H9 (cell line): ENCODE measurements around the gene TPTE2. TPM values are rescaled to one million over a fixed set of nuclear protein-coding genes. Genes with fewer than 3 reads are reported as not detected.

Experiments used
- DNase-seq: peaks from one replicate; pipeline ENCODE4 v3.0.0-alpha.2; 2017
- H2AFZ ChIP-seq: one replicate; pipeline ENCODE4 v1.6.1; 2013; ENCODE audit warnings: mild to moderate bottlenecking, low read length, control low read depth, moderate library complexity
- H2AK5ac ChIP-seq: 2 replicates; pipeline ENCODE4 v1.6.1; 2013; ENCODE audit warnings: low read length, control low read depth, mixed read lengths; ENCODE audit not compliant: insufficient read length
- H2BK120ac ChIP-seq: one replicate; pipeline ENCODE4 v1.6.1; 2013; ENCODE audit warnings: low read depth, mild to moderate bottlenecking, low read length, control low read depth, inconsistent platforms; ENCODE audit not compliant: poor library complexity, severe bottlenecking
- H2BK12ac ChIP-seq: 2 replicates; pipeline ENCODE4 v1.6.1; 2013; ENCODE audit warnings: low read length, control low read depth, mixed read lengths, low read depth; ENCODE audit not compliant: insufficient read length
- H2BK15ac ChIP-seq: 2 replicates; pipeline ENCODE4 v1.6.1; 2013; ENCODE audit warnings: low read depth, low read length, control low read depth
- H2BK20ac ChIP-seq: one replicate; pipeline ENCODE4 v1.6.1; 2013; ENCODE audit warnings: low read depth, mild to moderate bottlenecking, low read length, control low read depth, inconsistent platforms; ENCODE audit not compliant: poor library complexity, severe bottlenecking
- H2BK5ac ChIP-seq: 2 replicates; pipeline ENCODE4 v1.6.1; 2013; ENCODE audit warnings: low read length, control low read depth, mixed read lengths; ENCODE audit not compliant: insufficient read length
- H3K14ac ChIP-seq: 2 replicates; pipeline ENCODE4 v1.6.1; 2013; ENCODE audit warnings: low read length, control low read depth; ENCODE audit not compliant: insufficient read depth
- H3K18ac ChIP-seq: 2 replicates; pipeline ENCODE4 v1.6.1; 2013; ENCODE audit warnings: low read depth, mild to moderate bottlenecking, mixed read lengths, low read length, control low read depth; ENCODE audit not compliant: insufficient read length
- H3K23ac ChIP-seq: 2 replicates; pipeline ENCODE4 v1.6.1; 2013; ENCODE audit warnings: low read length, control low read depth, mixed read lengths, low read depth; ENCODE audit not compliant: insufficient read length
- H3K23me2 ChIP-seq: 2 replicates; pipeline ENCODE4 v1.6.1; 2013; ENCODE audit warnings: low read depth, mild to moderate bottlenecking, mixed read lengths, low read length, control low read depth; ENCODE audit not compliant: insufficient read length, poor library complexity, severe bottlenecking
- H3K27ac ChIP-seq: 2 replicates; pipeline ENCODE4 v1.5.1; 2013; ENCODE audit warnings: low read length, control low read depth, mixed read lengths, low read depth; ENCODE audit not compliant: insufficient read length
- H3K27me3 ChIP-seq: 2 replicates; pipeline ENCODE4 v1.6.1; 2013; ENCODE audit warnings: low read length, control low read depth, inconsistent platforms; ENCODE audit not compliant: insufficient read depth
- H3K4ac ChIP-seq: 2 replicates; pipeline ENCODE4 v1.6.1; 2013; ENCODE audit warnings: low read depth, mild to moderate bottlenecking, control low read depth, inconsistent platforms, low read length, moderate library complexity
- H3K4me1 ChIP-seq: 2 replicates; pipeline ENCODE4 v1.6.1; 2013; ENCODE audit warnings: low read length, control low read depth, inconsistent platforms; ENCODE audit not compliant: insufficient read depth
- H3K4me2 ChIP-seq: 2 replicates; pipeline ENCODE4 v1.6.1; 2013; ENCODE audit warnings: low read length, control low read depth, mixed read lengths; ENCODE audit not compliant: insufficient read length, insufficient read depth
- H3K56ac ChIP-seq: 2 replicates; pipeline ENCODE4 v1.6.1; 2013; ENCODE audit warnings: low read depth, mild to moderate bottlenecking, mixed read lengths, low read length, control low read depth; ENCODE audit not compliant: insufficient read length
- H3K79me1 ChIP-seq: 2 replicates; pipeline ENCODE4 v1.6.1; 2013; ENCODE audit warnings: low read depth, mild to moderate bottlenecking, moderate library complexity, low read length, control low read depth, inconsistent platforms; ENCODE audit not compliant: insufficient read depth, poor library complexity, severe bottlenecking
- H3K79me2 ChIP-seq: 2 replicates; pipeline ENCODE4 v1.6.1; 2013; ENCODE audit warnings: low read length, control low read depth, inconsistent platforms; ENCODE audit not compliant: insufficient read depth
- H3K9ac ChIP-seq: 2 replicates; pipeline ENCODE4 v1.6.1; 2013; ENCODE audit warnings: low read length, control low read depth, mixed read lengths; ENCODE audit not compliant: insufficient read length; ENCODE audit errors: extremely low read depth
- H3K9me3 ChIP-seq: one replicate; pipeline ENCODE4 v1.6.1; 2013; ENCODE audit warnings: low read depth, low read length, inconsistent platforms; ENCODE audit not compliant: control insufficient read depth
- H3T11ph ChIP-seq: one replicate; pipeline ENCODE4 v1.6.1; 2013; ENCODE audit warnings: mild to moderate bottlenecking, low read length, control low read depth, inconsistent platforms
- H4K20me1 ChIP-seq: one replicate; pipeline ENCODE4 v1.6.1; 2013; ENCODE audit not compliant: control insufficient read depth, insufficient read length, insufficient read depth
- H4K5ac ChIP-seq: 2 replicates; pipeline ENCODE4 v1.6.1; 2013; ENCODE audit warnings: low read depth, mild to moderate bottlenecking, mixed read lengths, low read length, control low read depth; ENCODE audit not compliant: insufficient read length
- H4K8ac ChIP-seq: replicated peaks from 2 replicates; pipeline ENCODE4 v1.6.1; 2013; ENCODE audit warnings: low read length, control low read depth, mixed read lengths, low read depth; ENCODE audit not compliant: insufficient read length
- H4K91ac ChIP-seq: 2 replicates; pipeline ENCODE4 v1.6.1; 2013; ENCODE audit warnings: low read depth, mild to moderate bottlenecking, moderate library complexity, mixed read lengths, low read length, control low read depth; ENCODE audit not compliant: insufficient read length
- H3K27ac Mint-ChIP-seq, 3 experiments: 2 replicates in 2 of 3; 3 replicates in 1 of 3; pipeline ENCODE4 v1.8.0; 2020 to 2021; ENCODE audit warnings: mixed read lengths in 3 of 3, mild to moderate bottlenecking in 1 of 3, moderate library complexity in 1 of 3
- H3K27me3 Mint-ChIP-seq: 2 replicates; pipeline ENCODE4 v1.8.0; 2021; ENCODE audit warnings: low read depth, mild to moderate bottlenecking, moderate library complexity, mixed read lengths
- H3K36me3 Mint-ChIP-seq, 3 experiments: 2 replicates in 2 of 3; 3 replicates in 1 of 3; pipeline ENCODE4 v1.8.0; 2020 to 2021; ENCODE audit warnings: low read depth in 3 of 3, mixed read lengths in 3 of 3; ENCODE audit not compliant: insufficient read depth in 1 of 3
- H3K4me1 Mint-ChIP-seq, 2 experiments: 2 replicates each; pipeline ENCODE4 v1.8.0; 2020; ENCODE audit warnings: mixed read lengths in 2 of 2
- H3K4me3 Mint-ChIP-seq, 2 experiments: 2 replicates in 1 of 2; 3 replicates in 1 of 2; pipeline ENCODE4 v1.8.0; 2020 to 2021; ENCODE audit warnings: mild to moderate bottlenecking in 2 of 2, mixed read lengths in 2 of 2, moderate library complexity in 1 of 2
- H3K9me3 Mint-ChIP-seq, 2 experiments: 2 replicates in 1 of 2; 3 replicates in 1 of 2; pipeline ENCODE4 v1.8.0; 2020; ENCODE audit warnings: mild to moderate bottlenecking in 2 of 2, mixed read lengths in 2 of 2, moderate library complexity in 1 of 2
- CTCF ChIP-seq: fragments of 200-600 bp; sonication (generic); conservative IDR thresholded peaks from 3 replicates; pipeline ENCODE4 v1.8.0; 2021; ENCODE audit warnings: antibody characterized with exemption, mild to moderate bottlenecking
- WGBS: extraction: QIAGEN DNeasy Blood & Tissue Kit; methylation state at CpG from one replicate; pipeline ENCODE4 v1.1.7; 2013; ENCODE audit warnings: missing lambda C conversion rate, low lambda C conversion rate, mixed read lengths; ENCODE audit not compliant: insufficient read length; ENCODE audit errors: extremely low coverage; 5-methylcytosine and 5-hydroxymethylcytosine counted together
- total RNA-seq: library from RNA; stranded (reverse); gene quantifications from 2 replicates; pipeline ENCODE4 v1.2.1, GENCODE V29; 2021

Gene TPTE2
- total RNA-seq, 1 experiment from 2014 or later: not detected

GRCh38 chr13:19604306-19604705 is 43.0 kb upstream of the TPTE2 start:
- no peak overlapping the region for H3K56ac ChIP-seq
- H3K9me3 ChIP-seq: peaks cover 12% of the 10 kb centered on the region
- no peak for TF ChIP-seq CTCF
- H3K18ac ChIP-seq: no peak overlapping the region
- no peak overlapping the region for H2BK120ac ChIP-seq
- Mint-ChIP-seq H3K9me3 (peaks cover 28 to 47% of the 10 kb centered on the region in 2 experiments), H3K4me1 (peaks cover 3 to 5% of the 10 kb centered on the region in 2 experiments; a peak in 3 of 4 replicates), H3K27me3 (peaks cover 42% of the 10 kb centered on the region), H3K27ac (no peak overlapping the region), H3K4me3 (no peak overlapping the region), H3K36me3 (peaks cover 21 to 26% (median 26%) of the 10 kb centered on the region in 3 experiments)
- no peak overlapping the region for H3K4ac ChIP-seq
- H3K9ac ChIP-seq: no peak overlapping the region
- no peak overlapping the region for H3K14ac ChIP-seq
- no peaks in the 10 kb centered on the region for H4K20me1 ChIP-seq
- no peaks in the 10 kb centered on the region for H3K79me2 ChIP-seq
- no peak overlapping the region for H4K91ac ChIP-seq
- no peak overlapping the region for H3K27ac ChIP-seq
- H2AFZ ChIP-seq: no peak overlapping the region
- H3K27me3 ChIP-seq: no peaks in the 10 kb centered on the region; the same call in 1 of the 2 replicates
- no peaks in the 10 kb centered on the region for H3K4me1 ChIP-seq
- no peak overlapping the region for H4K8ac ChIP-seq
- no peak overlapping the region for H2AK5ac ChIP-seq
- H3K79me1 ChIP-seq: no peaks in the 10 kb centered on the region
- H2BK12ac ChIP-seq: no peak overlapping the region
- no peak overlapping the region for H2BK20ac ChIP-seq
- no peak overlapping the region for H3K4me2 ChIP-seq
- WGBS: no CpG with 5 or more reads among the region's 6 CpGs
- no peak overlapping the region for H2BK5ac ChIP-seq
- no peak overlapping the region for H3T11ph ChIP-seq
- DNase-seq: no peak
- H4K5ac ChIP-seq: no peak overlapping the region
- no peak overlapping the region for H3K23ac ChIP-seq
- peaks cover 8% of the 10 kb centered on the region for H3K23me2 ChIP-seq
- H2BK15ac ChIP-seq: no peak overlapping the region
